DOHH2 (cell line): ENCODE results near the gene ZBED2.

ENCODE experiments used
- H3F3A ChIP-seq: fragments of 200-600 bp; sonication (generic), shearing (Covaris generic); 2 replicates; pipeline ENCODE4 v1.6.0; 2016; ENCODE audit warnings: antibody characterized with exemption, mild to moderate bottlenecking; ENCODE audit not compliant: control insufficient read depth, insufficient read depth
- H3K27ac ChIP-seq: fragments of 200-600 bp; sonication (generic); 2 replicates; pipeline ENCODE4 v1.5.1; 2014; ENCODE audit warnings: low read depth, mild to moderate bottlenecking, low read length, moderate library complexity
- H3K27me3 ChIP-seq: fragments of 200-600 bp; sonication (generic); 2 replicates; pipeline ENCODE4 v1.6.1; 2014; ENCODE audit warnings: mild to moderate bottlenecking, low read length, mixed read lengths; ENCODE audit not compliant: control insufficient read depth
- H3K36me3 ChIP-seq: fragments of 200-600 bp; sonication (generic); 2 replicates; pipeline ENCODE4 v1.6.1; 2014; ENCODE audit warnings: mild to moderate bottlenecking, low read length, moderate library complexity, mixed read lengths; ENCODE audit not compliant: control insufficient read depth
- H3K4me1 ChIP-seq: fragments of 200-600 bp; sonication (generic); 2 replicates; pipeline ENCODE4 v1.6.1; 2014; ENCODE audit warnings: mild to moderate bottlenecking, low read length, mixed read lengths; ENCODE audit not compliant: control insufficient read depth
- H3K4me2 ChIP-seq: fragments of 200-600 bp; sonication (generic); 2 replicates; pipeline ENCODE4 v1.6.0; 2014; ENCODE audit warnings: mild to moderate bottlenecking, low read length, moderate library complexity
- H3K4me3 ChIP-seq: fragments of 200-600 bp; sonication (generic); 2 replicates; pipeline ENCODE4 v1.5.1; 2014; ENCODE audit warnings: mild to moderate bottlenecking, low read length, mixed read lengths
- H3K79me2 ChIP-seq: fragments of 200-600 bp; sonication (generic); 2 replicates; pipeline ENCODE4 v1.6.1; 2014; ENCODE audit warnings: mild to moderate bottlenecking, low read length, mixed read lengths; ENCODE audit not compliant: control insufficient read depth
- H3K9me2 ChIP-seq: fragments of 200-600 bp; sonication (generic); replicated peaks from 2 replicates; pipeline ENCODE4 v1.6.1; 2014; ENCODE audit warnings: mild to moderate bottlenecking, low read length, mixed read lengths; ENCODE audit not compliant: control insufficient read depth
- H3K9me3 ChIP-seq: fragments of 200-600 bp; sonication (generic); 2 replicates; pipeline ENCODE4 v1.6.1; 2014; ENCODE audit warnings: antibody characterized with exemption, low read length, mixed read lengths; ENCODE audit not compliant: control insufficient read depth, insufficient read depth
- H4K20me1 ChIP-seq: fragments of 200-600 bp; sonication (generic); 2 replicates; pipeline ENCODE4 v1.6.0; 2014; ENCODE audit warnings: low read depth, mild to moderate bottlenecking, antibody characterized with exemption, low read length, moderate library complexity; ENCODE audit not compliant: control insufficient read depth, insufficient read depth
- CTCF ChIP-seq: fragments of 200-600 bp; sonication (generic); IDR thresholded peaks from one replicate; pipeline ENCODE4 v1.5.1; 2014; ENCODE audit warnings: antibody characterized with exemption, mild to moderate bottlenecking, low read depth, low read length; ENCODE audit not compliant: poor library complexity, severe bottlenecking
- EZH2phosphoT487 ChIP-seq: fragments of 200-600 bp; sonication (generic); IDR thresholded peaks from 2 replicates; pipeline ENCODE4 v1.6.1; 2017; ENCODE audit warnings: borderline replicate concordance, mild to moderate bottlenecking, antibody characterized with exemption, low read length, moderate library complexity, mixed read lengths

ZBED2 gene

GRCh38 chr3:111589303-111590142 lies 5.6 kb downstream of the ZBED2 start:
- Histone ChIP-seq H3K9me2 (no peaks in the 10 kb centered on the region), H3K4me1 (no peaks in the 10 kb centered on the region), H3K27ac (no peak overlapping the region), H3K36me3 (no peaks in the 10 kb centered on the region), H3K27me3 (no peaks in the 10 kb centered on the region; the same call in 1 of the 2 replicates), H3K4me3 (no peak overlapping the region), H3K9me3 (no peaks in the 10 kb centered on the region), H3K79me2 (no peaks in the 10 kb centered on the region), H3F3A (no peaks in the 10 kb centered on the region), H3K4me2 (no peak overlapping the region), H4K20me1 (no peaks in the 10 kb centered on the region)
- no peak for TF ChIP-seq CTCF
- no peak for TF ChIP-seq EZH2phosphoT487

GRCh38 chr3:111588527-111588926 lies 6.6 kb downstream of the ZBED2 start:
- no peaks in the 10 kb centered on the region for H3F3A ChIP-seq
- no peaks in the 10 kb centered on the region for H3K36me3 ChIP-seq
- TF ChIP-seq EZH2phosphoT487 (no peak), CTCF (no peak)
- no peaks in the 10 kb centered on the region for H3K79me2 ChIP-seq
- no peaks in the 10 kb centered on the region for H4K20me1 ChIP-seq
- no peaks in the 10 kb centered on the region for H3K9me3 ChIP-seq
- H3K4me1 ChIP-seq, result no peaks in the 10 kb centered on the region
- H3K4me3 ChIP-seq, result no peak overlapping the region
- no peak overlapping the region for H3K4me2 ChIP-seq
- H3K27me3 ChIP-seq, result no peaks in the 10 kb centered on the region
- H3K9me2 ChIP-seq, result no peaks in the 10 kb centered on the region
- H3K27ac ChIP-seq, result no peak overlapping the region

- Histone ChIP-seq H3K4me1 (no peaks in the 10 kb centered on the region), H4K20me1 (no peaks in the 10 kb centered on the region), H3K27me3 (0 out of 2 replicates have a peak, but pooled peaks cover 3% of the 10 kb centered on the region), H3K9me2 (no peaks in the 10 kb centered on the region; the same call in 1 of the 2 replicates), H3K79me2 (no peaks in the 10 kb centered on the region), H3F3A (no peaks in the 10 kb centered on the region), H3K27ac (no peak overlapping the region), H3K4me2 (no peak overlapping the region), H3K36me3 (no peaks in the 10 kb centered on the region), H3K9me3 (no peaks in the 10 kb centered on the region), H3K4me3 (no peak overlapping the region)
- TF ChIP-seq CTCF (no peak), EZH2phosphoT487 (no peak)
These were observed 9.9 kb downstream of the ZBED2 start for GRCh38 chr3:111585217-111585616.
